ENCODE data around the gene LSAMP.

Gene LSAMP

DNA sequence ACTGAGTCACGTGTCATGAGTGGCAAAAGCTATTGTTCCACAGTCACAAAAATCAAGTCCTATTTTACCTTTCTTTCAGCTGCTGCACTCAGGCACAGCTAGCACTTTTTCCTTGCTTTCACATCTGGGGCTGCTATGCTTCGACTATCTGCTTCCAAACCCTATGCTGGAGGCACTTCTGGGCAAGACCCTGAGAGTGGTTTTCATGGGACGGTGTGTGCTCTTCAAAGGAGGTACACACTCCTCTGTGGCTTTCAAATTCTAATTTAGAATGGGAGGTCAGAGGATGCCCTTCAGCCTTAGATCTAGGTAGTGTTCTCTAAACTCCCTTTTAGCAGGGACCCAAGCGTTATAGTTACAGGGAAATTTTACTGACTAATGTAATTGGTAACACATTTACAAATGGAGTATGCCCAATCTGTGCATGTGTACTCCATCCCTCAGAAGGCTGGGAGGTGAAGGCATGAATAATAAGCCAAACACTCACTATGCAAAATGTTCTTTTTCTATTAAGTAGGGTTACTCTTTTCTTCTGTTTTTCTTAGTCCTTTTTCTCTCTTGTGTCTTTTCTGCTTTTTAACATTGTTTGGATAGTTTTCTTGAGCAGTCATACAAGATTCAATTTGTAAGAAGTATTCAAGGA lies 188.3 kb downstream of the LSAMP start:
- DNase-seq (ENCODE audit: low read depth): no peak
- TF ChIP-seq, protein P1, sequence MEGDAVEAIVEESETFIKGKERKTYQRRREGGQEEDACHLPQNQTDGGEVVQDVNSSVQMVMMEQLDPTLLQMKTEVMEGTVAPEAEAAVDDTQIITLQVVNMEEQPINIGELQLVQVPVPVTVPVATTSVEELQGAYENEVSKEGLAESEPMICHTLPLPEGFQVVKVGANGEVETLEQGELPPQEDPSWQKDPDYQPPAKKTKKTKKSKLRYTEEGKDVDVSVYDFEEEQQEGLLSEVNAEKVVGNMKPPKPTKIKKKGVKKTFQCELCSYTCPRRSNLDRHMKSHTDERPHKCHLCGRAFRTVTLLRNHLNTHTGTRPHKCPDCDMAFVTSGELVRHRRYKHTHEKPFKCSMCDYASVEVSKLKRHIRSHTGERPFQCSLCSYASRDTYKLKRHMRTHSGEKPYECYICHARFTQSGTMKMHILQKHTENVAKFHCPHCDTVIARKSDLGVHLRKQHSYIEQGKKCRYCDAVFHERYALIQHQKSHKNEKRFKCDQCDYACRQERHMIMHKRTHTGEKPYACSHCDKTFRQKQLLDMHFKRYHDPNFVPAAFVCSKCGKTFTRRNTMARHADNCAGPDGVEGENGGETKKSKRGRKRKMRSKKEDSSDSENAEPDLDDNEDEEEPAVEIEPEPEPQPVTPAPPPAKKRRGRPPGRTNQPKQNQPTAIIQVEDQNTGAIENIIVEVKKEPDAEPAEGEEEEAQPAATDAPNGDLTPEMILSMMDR (IDR thresholded peaks at IDR 0.05; ENCODE audit: low read depth, low read length, missing control alignments): no peak
- H3K4me3 ChIP-seq (ENCODE audit: low read depth, low read length): no peak overlapping the region
- in situ Hi-C loops (cut with HindIII; ENCODE audit: low sequenced_read_pairs): no loop called here

DNA sequence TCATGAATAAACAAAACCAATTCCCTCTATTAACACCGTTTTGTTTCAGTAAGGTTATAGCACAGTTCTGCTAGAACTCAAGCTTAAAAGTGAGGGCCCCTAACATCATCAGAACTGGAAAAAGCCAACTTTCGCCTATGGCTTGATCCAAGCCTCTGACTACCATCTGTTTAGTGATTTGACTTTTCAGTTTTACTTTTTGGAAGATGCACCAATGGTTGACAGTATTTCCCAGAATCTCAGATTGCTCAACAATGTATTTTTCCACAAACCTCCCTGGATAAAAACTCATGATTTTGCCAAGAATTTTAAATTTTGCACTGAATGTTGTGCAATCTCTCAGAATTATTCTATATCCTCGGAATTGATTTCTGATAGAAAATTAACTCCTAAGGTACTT lies 190.7 kb downstream of the LSAMP start:
- TF ChIP-seq, protein P1 (IDR thresholded peaks at IDR 0.05; ENCODE audit: low read depth, low read length, missing control alignments): no peak
- in situ Hi-C loops (cut with HindIII; ENCODE audit: low sequenced_read_pairs): no loop called here
- H3K4me3 ChIP-seq (ENCODE audit: low read depth, low read length): no peak overlapping the region
- DNase-seq (ENCODE audit: low read depth): no peak

DNA sequence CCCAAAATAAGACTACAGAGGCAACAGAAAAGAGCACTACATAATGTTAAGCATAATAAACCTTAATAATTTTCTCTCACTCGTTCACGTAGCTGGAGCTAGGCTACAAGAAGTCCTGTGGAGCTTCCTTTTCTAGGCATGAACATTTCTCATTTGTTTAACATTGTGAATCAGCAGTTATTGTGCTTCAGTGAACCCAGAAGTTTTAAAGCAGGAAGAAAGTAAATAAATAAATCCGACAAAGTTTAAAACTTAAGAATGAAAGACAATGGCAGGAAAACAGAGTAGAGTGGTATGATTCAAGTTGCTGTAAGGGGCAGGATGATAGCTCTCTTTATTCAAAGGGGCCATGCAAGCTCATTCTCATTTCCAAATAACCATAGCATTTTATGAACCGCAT lies 191.8 kb downstream of the LSAMP start:
- peak; percentile 33 for DNase-seq (ENCODE audit: low read depth)
- TF ChIP-seq, protein P1 (IDR thresholded peaks at IDR 0.05; ENCODE audit: low read depth, low read length, missing control alignments): no peak
- in situ Hi-C loops (cut with HindIII; ENCODE audit: low sequenced_read_pairs): no loop called here

DNA sequence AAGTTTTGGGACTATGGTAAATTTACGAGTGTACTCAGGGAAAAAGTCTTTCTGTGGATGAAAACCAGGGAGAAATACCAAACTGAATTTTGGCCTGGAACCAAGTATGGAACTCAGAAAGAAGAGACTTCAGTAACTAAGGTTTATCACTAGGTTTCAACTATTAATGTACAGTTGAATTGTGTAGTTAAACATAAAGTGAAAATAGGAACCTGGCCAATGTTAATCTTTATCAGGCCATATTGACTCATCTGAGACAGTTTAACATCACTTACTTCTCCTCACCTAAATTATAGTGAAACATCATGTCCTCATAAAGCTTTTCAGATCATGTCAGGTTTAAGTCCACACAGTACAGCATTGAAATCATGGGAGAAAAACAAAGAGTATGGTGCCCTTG lies 197.7 kb downstream of the LSAMP start:
- no peak overlapping the region for H3K4me3 ChIP-seq (ENCODE audit: low read depth, low read length)
- DNase-seq (ENCODE audit: low read depth): no peak
- in situ Hi-C loops (cut with HindIII; ENCODE audit: low sequenced_read_pairs): loop anchor here (25.0 kb wide), 1 partner anchor 110 kb away; no protein-coding TSS in a partner anchor
- TF ChIP-seq, protein P1 (IDR thresholded peaks at IDR 0.05; ENCODE audit: low read depth, low read length, missing control alignments): no peak

More for the DNA sequence above, 191.8 kb downstream of the LSAMP start:
- H3K4me3 ChIP-seq (ENCODE audit: low read depth, low read length): no peak overlapping the region

DNA sequence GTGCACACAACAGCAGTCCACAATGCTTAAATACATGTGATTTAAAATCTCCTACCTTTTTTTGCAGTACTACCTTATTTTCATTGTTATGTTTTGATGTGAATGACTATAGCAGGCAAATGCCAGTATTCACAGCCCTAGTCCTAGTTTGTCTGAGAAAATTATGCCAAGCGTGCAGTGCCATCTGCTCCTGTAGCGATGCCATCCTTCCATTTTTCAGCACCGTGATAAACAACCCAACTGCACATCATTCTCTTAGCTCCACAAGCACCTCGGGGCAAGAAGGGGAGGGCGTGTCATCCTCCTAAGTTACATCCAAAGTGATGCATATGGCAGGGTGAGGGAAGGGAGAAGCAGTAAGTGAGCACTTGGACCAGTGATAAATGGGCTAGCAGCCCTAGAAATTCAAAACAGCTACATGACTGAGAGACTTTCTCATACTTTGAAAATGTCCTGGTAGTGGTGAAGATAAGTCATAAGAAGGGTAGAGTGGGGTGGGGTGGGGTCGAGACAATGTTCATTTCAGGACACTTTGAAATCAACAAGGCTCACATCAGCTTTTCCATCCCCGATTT lies 198.8 kb downstream of the LSAMP start:
- TF ChIP-seq, protein P1 (IDR thresholded peaks at IDR 0.05; ENCODE audit: low read depth, low read length, missing control alignments): no peak
- H3K4me3 ChIP-seq (ENCODE audit: low read depth, low read length): no peak overlapping the region
- in situ Hi-C loops (cut with HindIII; ENCODE audit: low sequenced_read_pairs): loop anchor here (25.0 kb wide), 1 partner anchor 109 kb away; no protein-coding TSS in a partner anchor

DNA sequence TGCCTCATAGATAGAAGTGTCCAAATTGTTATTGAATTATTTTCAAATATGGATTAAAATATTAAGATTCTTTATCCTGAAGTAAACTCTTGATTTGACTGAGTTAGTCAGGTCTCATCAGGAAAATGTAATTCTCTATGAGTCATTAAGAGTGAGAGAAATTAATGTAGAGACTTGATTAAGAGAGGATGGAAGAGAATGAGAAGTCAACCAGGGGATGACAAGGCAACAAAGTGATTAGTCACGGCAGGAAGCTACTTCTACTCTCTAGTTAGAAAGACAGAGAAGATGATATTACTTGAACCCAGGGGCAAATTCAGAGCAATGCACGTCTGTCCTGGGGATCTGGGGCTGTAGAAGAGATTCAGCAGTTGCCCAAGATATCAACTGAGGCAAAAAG lies 202.5 kb downstream of the LSAMP start:
- TF ChIP-seq, protein P1 (IDR thresholded peaks at IDR 0.05; ENCODE audit: low read depth, low read length, missing control alignments): no peak
- in situ Hi-C loops (cut with HindIII; ENCODE audit: low sequenced_read_pairs): loop anchor here (25.0 kb wide), 1 partner anchor 106 kb away; no protein-coding TSS in a partner anchor
- no peak for DNase-seq (ENCODE audit: low read depth)
- no peak overlapping the region for H3K4me3 ChIP-seq (ENCODE audit: low read depth, low read length)

More for the DNA sequence above, 198.8 kb downstream of the LSAMP start:
- DNase-seq (ENCODE audit: low read depth): no peak
